Keratinocyte (primary cell): ENCODE measurements around the gene ATG9B. TPM values are rescaled to one million over a fixed set of nuclear protein-coding genes. Genes with fewer than 3 reads are reported as not detected.

Experiments used
- DNase-seq: peaks from one replicate; pipeline ENCODE4 v3.0.0-alpha.2; 2011; ENCODE audit warnings: low read depth, missing footprints, low spot score
- FAIRE-seq: peaks from 2 replicates; lab custom pipeline; 2011; peaks lifted over from hg19 to GRCh38; lab: Jason Lieb, UNC
- H2AFZ ChIP-seq: 2 replicates; pipeline ENCODE4 v1.6.0; 2012; ENCODE audit warnings: low read length, control low read depth, inconsistent platforms; ENCODE audit not compliant: control insufficient read depth
- H3K27ac ChIP-seq: 2 replicates; pipeline ENCODE4 v1.5.1; 2011; ENCODE audit warnings: low read length; ENCODE audit not compliant: control insufficient read depth, insufficient read depth
- H3K27me3 ChIP-seq: 3 replicates; pipeline ENCODE4 v1.6.0; 2011; ENCODE audit warnings: low read length; ENCODE audit not compliant: control insufficient read depth, insufficient read depth; ENCODE audit errors: extremely low read depth
- H3K36me3 ChIP-seq, 2 experiments: 2 replicates in 1 of 2; 3 replicates in 1 of 2; pipeline ENCODE4 v1.5.1; 2011; ENCODE audit warnings: low read length in 2 of 2, mild to moderate bottlenecking in 1 of 2; ENCODE audit not compliant: control insufficient read depth in 2 of 2, insufficient read depth in 2 of 2; ENCODE audit errors: extremely low read depth in 1 of 2
- H3K4me1 ChIP-seq: 3 replicates; pipeline ENCODE4 v1.5.1; 2011; ENCODE audit warnings: low read length; ENCODE audit not compliant: control insufficient read depth, insufficient read depth; ENCODE audit errors: extremely low read depth
- H3K4me2 ChIP-seq: 3 replicates; pipeline ENCODE4 v1.6.0; 2011; ENCODE audit warnings: low read depth, low read length; ENCODE audit not compliant: control insufficient read depth, insufficient read depth; ENCODE audit errors: extremely low read depth
- H3K4me3 ChIP-seq, 3 experiments: fragments of 200-600 bp in 1 of 3; sonication (generic) in 1 of 3; 2 replicates in 2 of 3; 3 replicates in 1 of 3; pipeline ENCODE4 v1.5.1; 2011 to 2016; ENCODE audit warnings: low read length in 3 of 3, mild to moderate bottlenecking in 3 of 3, control low read depth in 2 of 3, inconsistent platforms in 1 of 3, low read depth in 1 of 3, mixed read lengths in 1 of 3, mixed run types in 1 of 3, moderate library complexity in 1 of 3; ENCODE audit not compliant: control insufficient read depth in 2 of 3, insufficient read depth in 2 of 3; ENCODE audit errors: extremely low read depth in 1 of 3
- H3K79me2 ChIP-seq: 2 replicates; pipeline ENCODE4 v1.6.0; 2012; ENCODE audit warnings: low read length; ENCODE audit not compliant: control insufficient read depth, insufficient read depth
- H3K9ac ChIP-seq: 3 replicates; pipeline ENCODE4 v1.6.0; 2011; ENCODE audit warnings: low read length; ENCODE audit not compliant: control insufficient read depth, insufficient read depth; ENCODE audit errors: extremely low read depth
- H3K9me1 ChIP-seq: 3 replicates; pipeline ENCODE4 v1.6.0; 2011; ENCODE audit warnings: low read length; ENCODE audit not compliant: control insufficient read depth, insufficient read depth; ENCODE audit errors: extremely low read depth
- H3K9me3 ChIP-seq: 2 replicates; pipeline ENCODE4 v1.5.1; 2012; ENCODE audit warnings: low read depth, low read length; ENCODE audit not compliant: control insufficient read depth
- H4K20me1 ChIP-seq: 3 replicates; pipeline ENCODE4 v1.6.0; 2011; ENCODE audit warnings: low read length; ENCODE audit not compliant: control insufficient read depth, insufficient read depth; ENCODE audit errors: extremely low read depth
- CTCF ChIP-seq, 3 experiments: IDR thresholded peaks in 1 of 3; conservative IDR thresholded peaks in 1 of 3; optimal IDR thresholded peaks in 1 of 3; 2 replicates in 2 of 3; 3 replicates in 1 of 3; pipeline versions ENCODE3 to v1.5.1; 2011; ENCODE audit warnings: low read length in 3 of 3, mild to moderate bottlenecking in 3 of 3, moderate library complexity in 2 of 3, control low read depth in 1 of 3, inconsistent platforms in 1 of 3; ENCODE audit not compliant: insufficient read depth in 2 of 3; ENCODE audit errors: extremely low read depth in 1 of 3
- EZH2 ChIP-seq: IDR thresholded peaks from one replicate; pipeline ENCODE4 v1.6.1; 2012; ENCODE audit warnings: inconsistent platforms, mild to moderate bottlenecking, low read length, moderate library complexity
- dilution Hi-C: fragments of 300-500 bp; cut with MboI; formaldehyde crosslinking; loops from one replicate; pipeline ENCODE4 v1.7.0; 2020; ENCODE audit warnings: low sequenced_read_pairs; ENCODE audit not compliant: extremely low pct_ligation_motif_present
- polyA plus RNA-seq, 5 experiments: library from polyadenylated mRNA; depleted of rRNA in 3 of 5; stranded (reverse) in 3 of 5; stranded (forward) in 1 of 5; unstranded in 1 of 5; fragments of >200 nt; gene quantifications; 1 replicate in 1 of 5; 2 replicates in 3 of 5; 3 replicates in 1 of 5; pipeline versions ENCODE4 v1.2.1 to v1.2.3, GENCODE V29; 2011 to 2012; ENCODE audit warnings: missing spikeins in 2 of 5, low read depth in 1 of 5, low replicate concordance in 1 of 5

ATG9B gene
- polyA plus RNA-seq, 1 donor (not counting 4 experiments of a cell fraction or from before 2014, with no cell fraction given): 0.12 TPM

DNA sequence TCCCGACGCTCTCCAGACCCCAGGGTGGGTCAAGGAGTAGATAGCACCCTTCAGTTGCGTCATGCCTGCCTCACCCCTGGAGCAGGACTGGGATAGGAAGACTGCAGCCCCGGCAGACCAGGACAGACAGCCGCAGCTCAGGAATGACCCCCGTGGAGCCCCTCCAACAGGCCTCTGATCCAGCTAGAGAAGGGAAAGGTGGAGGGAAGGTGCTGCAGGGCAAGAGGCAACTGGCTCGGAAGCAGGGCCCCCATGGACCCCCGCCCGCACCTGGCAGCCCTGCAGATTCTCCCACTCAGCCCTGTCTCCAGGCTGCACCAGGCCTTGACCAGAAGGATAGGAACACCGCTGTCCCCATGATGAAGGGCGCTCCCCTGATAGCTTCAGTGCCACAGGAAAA lies 53.9 kb downstream of the ATG9B start:
- dilution Hi-C loops: no loop called here
- Histone ChIP-seq H3K9me3 (no peaks in the 10 kb centered on the region), H3K9ac (no peak overlapping the region), H3K9me1 (no peaks in the 10 kb centered on the region), H3K36me3 (no peaks in the 10 kb centered on the region), H3K27me3 (peaks cover 50% of the 10 kb centered on the region), H4K20me1 (no peaks in the 10 kb centered on the region), H3K4me1 (peaks cover 2% of the 10 kb centered on the region), H3K79me2 (no peaks in the 10 kb centered on the region), H3K4me3 (no peak overlapping the region), H3K4me2 (no peak overlapping the region), H2AFZ (no peak overlapping the region), H3K27ac (no peak overlapping the region)
- TF ChIP-seq EZH2: no peak
- no peak for TF ChIP-seq CTCF (optimal IDR thresholded peaks at IDR 0.05 in 1 of 3, IDR thresholded peaks at IDR 0.05 in 1 of 3, conservative IDR thresholded peaks at IDR 0.05 in 1 of 3; ENCODE audit: extremely low read depth in 1 of 3, insufficient read depth in 2 of 3, low read length in 3 of 3)
- FAIRE-seq (no peak), DNase-seq (no peak)

DNA sequence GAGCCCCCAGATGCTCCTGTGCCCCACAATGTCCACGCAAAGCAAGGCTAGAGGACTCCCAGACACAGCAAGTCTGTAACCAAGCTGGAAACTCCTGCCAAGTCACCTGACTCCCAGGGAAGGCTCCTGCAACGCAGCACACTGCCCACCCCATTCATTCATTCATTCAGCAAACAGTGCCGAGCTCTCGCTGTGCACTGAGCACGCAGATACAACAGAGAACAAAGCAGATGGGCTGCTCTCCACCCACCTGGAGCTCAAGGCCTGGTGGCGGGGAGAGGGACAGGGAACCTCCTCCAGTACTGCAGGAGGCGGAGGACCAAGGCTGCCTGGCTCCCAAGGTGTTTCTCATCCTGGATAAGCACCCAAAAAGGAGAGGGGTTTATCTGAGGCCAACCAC lies 54.8 kb downstream of the ATG9B start:
- Histone ChIP-seq H3K9me3 (no peaks in the 10 kb centered on the region), H3K4me3 (no peak overlapping the region), H3K79me2 (no peaks in the 10 kb centered on the region), H3K27me3 (peaks cover 44% of the 10 kb centered on the region), H3K9me1 (no peaks in the 10 kb centered on the region), H4K20me1 (no peaks in the 10 kb centered on the region), H3K9ac (no peak overlapping the region), H3K4me1 (no peaks in the 10 kb centered on the region), H3K4me2 (no peak overlapping the region), H3K36me3 (no peaks in the 10 kb centered on the region), H3K27ac (no peak overlapping the region), H2AFZ (no peak overlapping the region)
- TF ChIP-seq CTCF (optimal IDR thresholded peaks at IDR 0.05 in 1 of 3, IDR thresholded peaks at IDR 0.05 in 1 of 3, conservative IDR thresholded peaks at IDR 0.05 in 1 of 3; ENCODE audit: extremely low read depth in 1 of 3, insufficient read depth in 2 of 3, low read length in 3 of 3): no peak
- TF ChIP-seq EZH2: no peak
- no peak for DNase-seq
- dilution Hi-C loops: no loop called here
- FAIRE-seq: no peak
